Large intestine (tissue), 12 donors: Measurements from ENCODE around the gene FANCI. TPM values are rescaled to one million over a fixed set of nuclear protein-coding genes. Genes with fewer than 3 reads are reported as not detected.

Experiments
- DNase-seq, 2 donors: peaks; one replicate each; pipeline versions ENCODE4 v3.0.0 to v3.0.0-alpha.2; 2013
- H3K27ac ChIP-seq: one replicate; pipeline ENCODE4 v1.5.1; 2013; ENCODE audit warnings: low read length
- H3K27me3 ChIP-seq: 2 replicates; pipeline ENCODE4 v1.6.1; 2013; ENCODE audit warnings: low read length; ENCODE audit not compliant: control insufficient read depth, insufficient read depth
- H3K36me3 ChIP-seq: 2 replicates; pipeline ENCODE4 v1.6.1; 2013; ENCODE audit warnings: low read length; ENCODE audit not compliant: control insufficient read depth, insufficient read depth
- H3K4me1 ChIP-seq: one replicate; pipeline ENCODE4 v1.6.1; 2013; ENCODE audit warnings: low read length; ENCODE audit not compliant: control insufficient read depth, insufficient read depth
- H3K4me3 ChIP-seq: one replicate; pipeline ENCODE4 v1.5.1; 2013; ENCODE audit warnings: low read length
- H3K9me3 ChIP-seq: one replicate; pipeline ENCODE4 v1.6.1; 2013; ENCODE audit warnings: mild to moderate bottlenecking, low read depth, low read length, moderate library complexity; ENCODE audit not compliant: control insufficient read depth
- WGBS: methylation state at CpG from one replicate; pipeline ENCODE4 v1.1.5; 2013; ENCODE audit warnings: low lambda C conversion rate; ENCODE audit not compliant: insufficient coverage; 5-methylcytosine and 5-hydroxymethylcytosine counted together
- long read RNA-seq, 11 donors: transcript quantifications; one replicate each; lab custom pipeline, GENCODE V29; 2026
- polyA plus RNA-seq: library from polyadenylated mRNA; unstranded; fragments of 120-200 nt; gene quantifications from one replicate; pipeline ENCODE4 v1.2.1, GENCODE V29; 2013

The FANCI gene
- 20.3 TPM for polyA plus RNA-seq
- long read RNA-seq, donor 1, result 0 reads
- long read RNA-seq, donor 2, partial matches to known transcripts, result 39 of 44 reads
- long read RNA-seq, donor 2, other reads (novel, unspliced or antisense), result 5 of 44 reads
- long read RNA-seq, donor 3, result 0 reads
- long read RNA-seq, donor 4, result 0 reads
- long read RNA-seq, donor 5, result 0 reads
- long read RNA-seq, donor 6, result 0 reads
- long read RNA-seq, donor 7, partial matches to known transcripts, result 0 of 1 reads
- long read RNA-seq, donor 7, other reads (novel, unspliced or antisense), result 0 of 1 reads
- long read RNA-seq, donor 8, result 0 reads
- long read RNA-seq, donor 9, result 0 reads
- long read RNA-seq, donor 10, partial matches to known transcripts, result 0 of 1 reads
- long read RNA-seq, donor 10, other reads (novel, unspliced or antisense), result 0 of 1 reads
- long read RNA-seq, donor 11, full-length matches to known transcripts, result 2 of 2 reads
- long read RNA-seq, donor 11, partial matches to known transcripts, result 0 of 2 reads
- long read RNA-seq, donor 11, other reads (novel, unspliced or antisense), result 0 of 2 reads

DNA sequence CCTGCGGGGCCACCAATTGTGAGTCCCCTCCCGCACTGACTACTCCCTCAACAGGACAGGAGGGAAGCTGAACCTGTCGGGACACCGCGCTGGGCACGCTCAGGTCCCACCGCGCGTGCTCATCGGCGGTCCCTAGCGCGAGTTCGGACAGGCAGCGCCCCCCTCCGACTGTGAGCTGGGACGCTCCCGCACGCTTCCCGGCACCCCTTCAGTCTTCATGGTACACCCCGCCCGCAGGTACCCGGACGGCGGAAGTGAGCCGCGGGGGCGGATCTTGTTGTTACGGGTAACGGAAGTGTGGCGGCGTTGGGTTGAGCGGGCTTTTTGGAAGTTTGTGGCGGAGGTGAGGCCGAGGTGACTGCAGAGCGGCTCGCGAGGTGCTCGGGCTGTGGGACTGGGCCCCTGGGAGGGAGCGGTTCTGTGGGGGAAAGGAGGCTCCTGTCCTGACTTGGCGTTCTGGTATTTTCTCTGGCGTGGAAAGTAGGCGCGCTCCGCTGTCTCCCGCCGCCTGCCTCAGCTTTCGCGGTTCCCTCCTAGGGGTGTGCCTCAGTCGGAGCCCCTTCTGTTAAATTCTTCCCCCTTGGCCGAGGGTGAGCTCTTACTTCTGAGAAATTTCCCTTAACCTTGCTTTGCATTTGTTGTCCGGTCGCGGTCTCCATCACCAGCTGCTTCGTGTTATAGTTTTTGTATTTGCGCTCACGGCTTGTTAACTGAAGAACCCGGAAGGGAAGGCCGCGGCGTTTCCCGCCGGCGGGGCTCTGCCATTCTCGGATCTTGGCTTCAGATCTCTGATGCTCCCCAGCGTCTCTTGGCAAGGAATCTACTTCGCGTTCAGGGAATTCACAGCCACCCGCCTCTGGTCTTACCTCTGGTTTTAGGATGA is at the start of gene FANCI:
TSS of gene FANCI (plus strand) at position 289 of the 883 bp plus-strand sequence. CDS start 3,669 bp downstream, outside the sequence.
- peaks cover 6% of the 10 kb centered on the region for H3K4me1 ChIP-seq
- peak; percentile 95 to 96 for DNase-seq
- peak within 1 kb of the TSS; percentile 80 for H3K4me3 ChIP-seq
- WGBS, result no CpG with 5 or more reads among the region's 69 CpGs
- H3K27ac ChIP-seq, result no peak within 1 kb of the TSS
- peaks cover 6% of the 10 kb centered on the region for H3K27me3 ChIP-seq
- H3K9me3 ChIP-seq, result no peaks in the 10 kb centered on the region
- H3K36me3 ChIP-seq, result no peaks in the 10 kb centered on the region

DNA sequence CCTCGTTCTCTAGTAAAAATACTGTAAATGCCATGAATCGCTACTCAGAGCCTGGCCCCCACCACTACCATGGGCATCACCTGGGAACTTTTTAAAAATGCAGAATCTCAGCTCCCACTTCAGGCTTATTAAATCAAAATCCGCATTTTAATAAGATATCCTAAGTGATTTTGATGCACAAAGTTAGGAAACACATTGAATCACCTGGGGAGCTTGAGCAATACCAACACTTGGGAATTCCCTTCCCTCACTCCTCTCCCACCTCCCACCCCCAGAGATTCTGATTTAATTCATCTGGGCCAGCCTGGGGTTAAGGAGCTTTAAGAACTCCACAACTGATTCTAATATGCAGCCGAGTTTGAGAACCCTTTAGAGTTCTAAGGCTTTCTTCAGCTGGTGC is 49.2 kb upstream of the FANCI start:
- no CpG with 5 or more reads among the region's 4 CpGs for WGBS
- H3K27ac ChIP-seq, result no peak overlapping the region
- no peaks in the 10 kb centered on the region for H3K27me3 ChIP-seq
- no peaks in the 10 kb centered on the region for H3K9me3 ChIP-seq
- no peaks in the 10 kb centered on the region for H3K4me1 ChIP-seq
- no peak for DNase-seq
- H3K36me3 ChIP-seq, result peaks cover 64% of the 10 kb centered on the region
- H3K4me3 ChIP-seq, result no peak overlapping the region

DNA sequence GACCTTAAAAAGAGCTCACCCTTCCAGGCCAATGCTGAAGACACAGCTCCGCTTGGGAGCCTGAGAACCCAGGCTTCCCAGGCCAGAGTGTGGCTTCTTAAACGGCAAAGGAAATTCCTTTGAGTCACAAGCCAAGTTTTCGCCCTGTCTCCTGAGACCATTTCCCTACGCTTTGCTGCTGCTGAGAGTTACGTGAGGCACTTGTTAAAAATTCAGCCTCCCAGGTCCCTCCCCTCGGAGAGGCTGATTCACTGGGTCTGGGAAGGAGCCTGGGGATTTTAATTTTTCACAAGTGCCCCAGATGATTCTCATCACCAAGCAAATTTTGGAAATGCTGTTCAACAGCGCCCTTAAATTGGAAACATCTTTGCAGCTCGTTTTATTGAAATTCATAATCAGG is 47.9 kb upstream of the FANCI start:
- H3K27ac ChIP-seq, result no peak overlapping the region
- peaks cover 53% of the 10 kb centered on the region for H3K36me3 ChIP-seq
- H3K9me3 ChIP-seq, result no peaks in the 10 kb centered on the region
- no CpG with 5 or more reads among the region's 8 CpGs for WGBS
- H3K27me3 ChIP-seq, result no peaks in the 10 kb centered on the region
- DNase-seq, result no peak
- no peaks in the 10 kb centered on the region for H3K4me1 ChIP-seq
- H3K4me3 ChIP-seq, result no peak overlapping the region

DNA sequence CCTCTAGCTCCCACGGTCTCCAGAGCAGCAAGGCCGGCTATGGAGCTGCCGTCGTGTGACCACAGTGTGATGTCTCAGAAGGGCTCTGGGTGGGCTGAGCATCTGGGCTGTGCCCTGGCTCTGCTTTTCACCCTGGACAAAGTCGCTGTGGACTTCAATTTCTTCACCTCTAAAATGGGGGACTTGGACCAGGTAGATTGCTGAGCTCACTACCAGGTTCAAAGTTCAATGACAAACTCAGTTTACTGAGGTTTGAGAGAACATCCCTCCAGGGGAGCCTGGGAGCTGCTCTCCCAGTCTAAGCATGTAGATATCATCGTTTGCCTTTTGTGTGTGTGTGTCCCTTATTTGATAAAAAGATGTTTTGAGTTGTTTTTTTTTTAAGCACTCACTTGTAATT is 47.5 kb upstream of the FANCI start:
- H3K27me3 ChIP-seq, result no peaks in the 10 kb centered on the region
- no peak for DNase-seq
- H3K4me1 ChIP-seq, result no peaks in the 10 kb centered on the region
- no peak overlapping the region for H3K27ac ChIP-seq
- no peak overlapping the region for H3K4me3 ChIP-seq
- no peaks in the 10 kb centered on the region for H3K9me3 ChIP-seq
- no CpG with 5 or more reads among the region's 6 CpGs for WGBS
- peaks cover 49% of the 10 kb centered on the region for H3K36me3 ChIP-seq

DNA sequence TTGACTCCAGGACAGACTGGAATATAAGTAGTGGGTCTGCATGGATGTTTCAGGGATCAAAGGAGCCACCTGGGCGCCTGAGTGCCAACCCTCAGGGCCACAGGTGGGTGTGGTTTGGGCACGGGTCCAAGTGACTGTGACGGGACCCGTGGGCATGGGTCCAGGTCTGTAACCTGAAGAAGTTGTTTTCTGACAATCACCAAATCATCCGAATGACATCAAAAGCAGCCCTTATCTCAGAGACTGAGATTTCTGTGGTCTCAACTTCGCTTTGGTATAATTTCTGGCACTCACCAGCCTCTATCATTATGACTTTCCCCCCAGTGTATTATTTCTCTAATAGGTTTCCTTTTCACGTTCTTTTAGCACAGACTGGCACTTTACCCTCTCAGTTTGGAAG is 46.8 kb upstream of the FANCI start:
- Histone ChIP-seq H3K36me3 (peaks cover 45% of the 10 kb centered on the region), H3K4me1 (no peaks in the 10 kb centered on the region), H3K27ac (no peak overlapping the region), H3K27me3 (no peaks in the 10 kb centered on the region), H3K9me3 (no peaks in the 10 kb centered on the region), H3K4me3 (no peak overlapping the region)
- WGBS, result no CpG with 5 or more reads among the region's 7 CpGs
- no peak for DNase-seq

DNA sequence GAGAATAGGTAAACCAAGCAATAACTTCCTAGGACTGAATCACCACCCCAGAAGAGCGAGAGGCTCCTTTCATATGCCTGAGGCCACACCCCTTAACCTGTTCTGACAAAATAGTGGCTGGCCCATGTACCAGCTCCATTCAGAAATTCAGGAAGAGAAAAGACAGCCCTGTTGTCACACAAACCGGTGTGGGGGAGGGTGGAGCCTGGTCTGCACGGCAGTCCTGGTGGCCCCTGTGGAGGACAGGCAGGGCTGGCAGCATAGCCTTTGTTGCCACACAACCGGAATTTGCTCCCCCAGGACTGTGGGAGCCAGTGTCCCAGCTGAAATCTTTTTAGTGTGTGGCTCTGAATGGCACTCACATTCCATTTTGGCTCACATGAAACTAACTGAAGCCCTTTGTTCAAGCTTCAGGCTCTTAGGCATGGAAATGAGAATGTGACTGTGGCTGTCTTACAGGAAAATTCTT is 46.2 kb upstream of the FANCI start:
- Histone ChIP-seq H3K4me1 (no peaks in the 10 kb centered on the region), H3K27ac (no peak overlapping the region), H3K36me3 (peaks cover 39% of the 10 kb centered on the region), H3K27me3 (no peaks in the 10 kb centered on the region), H3K4me3 (no peak overlapping the region), H3K9me3 (no peaks in the 10 kb centered on the region)
- DNase-seq, result peak; percentile 22
- no CpG with 5 or more reads among the region's 4 CpGs for WGBS

DNA sequence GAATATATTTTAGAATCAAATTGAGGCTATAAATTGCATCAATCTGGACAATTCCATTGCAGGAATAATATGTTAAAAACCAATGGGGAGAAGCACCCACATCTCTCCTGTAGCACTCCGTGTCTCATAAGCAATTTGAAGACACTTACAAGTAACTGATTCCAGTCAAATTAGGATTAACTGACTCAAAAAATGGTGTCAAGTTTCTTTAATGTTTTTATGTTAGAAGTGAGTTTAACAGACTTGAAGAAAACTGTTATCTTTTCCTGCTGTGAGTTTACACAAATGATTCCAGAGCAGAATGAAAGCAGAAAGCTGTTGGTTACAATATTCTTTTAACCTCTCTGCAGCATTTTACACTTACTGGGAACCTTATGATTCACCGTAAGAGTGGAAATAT is 45.6 kb upstream of the FANCI start:
- H3K36me3 ChIP-seq, result peaks cover 33% of the 10 kb centered on the region
- no peaks in the 10 kb centered on the region for H3K27me3 ChIP-seq
- no peaks in the 10 kb centered on the region for H3K9me3 ChIP-seq
- H3K27ac ChIP-seq, result no peak overlapping the region
- no peaks in the 10 kb centered on the region for H3K4me1 ChIP-seq
- H3K4me3 ChIP-seq, result no peak overlapping the region
- WGBS, result no CpG with 5 or more reads among the region's 2 CpGs
- no peak for DNase-seq

DNA sequence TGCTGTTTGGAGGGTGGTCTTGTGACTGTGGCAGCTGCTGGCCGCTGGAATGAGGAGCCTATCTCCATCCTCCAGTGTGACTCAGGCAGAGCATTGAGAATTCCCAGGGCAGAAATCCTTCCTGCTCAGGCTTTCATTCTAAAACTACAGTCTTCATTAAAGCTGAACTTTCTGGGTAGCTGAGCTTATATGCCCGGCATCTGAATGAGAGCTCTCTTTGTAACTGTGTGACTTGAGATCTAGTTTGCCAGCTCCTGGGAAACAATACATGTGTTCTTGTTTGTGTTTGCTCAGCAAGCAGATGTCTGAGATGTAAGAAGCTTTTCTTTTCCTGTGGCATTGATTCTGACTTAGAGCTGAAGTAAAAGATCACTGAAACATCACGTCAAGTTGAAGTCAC is 44.8 kb upstream of the FANCI start:
- Histone ChIP-seq H3K36me3 (peaks cover 28% of the 10 kb centered on the region), H3K4me3 (no peak overlapping the region), H3K27ac (no peak overlapping the region), H3K27me3 (no peaks in the 10 kb centered on the region), H3K4me1 (no peaks in the 10 kb centered on the region), H3K9me3 (no peaks in the 10 kb centered on the region)
- no peak for DNase-seq
- no CpG with 5 or more reads among the region's 3 CpGs for WGBS

DNA sequence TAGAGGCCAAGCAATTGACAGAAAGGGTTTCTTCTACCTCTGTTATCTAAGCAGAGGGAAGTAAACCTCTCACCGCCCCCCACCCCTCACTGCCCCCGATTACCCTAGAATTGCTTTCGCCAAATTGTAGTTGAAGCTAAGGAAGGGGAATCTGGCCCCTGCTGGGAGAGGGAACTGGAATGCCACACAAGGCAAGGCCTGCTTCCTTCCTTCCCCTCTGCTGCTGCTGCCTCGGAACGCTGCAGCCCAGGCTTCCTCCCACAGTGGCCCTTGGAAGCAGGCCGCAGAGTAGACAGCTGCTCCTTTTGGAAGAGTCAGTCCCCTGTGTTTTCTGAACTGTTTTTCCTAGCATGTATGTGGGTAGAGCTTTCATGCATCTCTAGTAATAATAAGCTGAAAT is 44.0 kb upstream of the FANCI start:
- DNase-seq, result no peak
- H3K27me3 ChIP-seq, result no peaks in the 10 kb centered on the region
- no peaks in the 10 kb centered on the region for H3K9me3 ChIP-seq
- no peak overlapping the region for H3K27ac ChIP-seq
- no CpG with 5 or more reads among the region's 6 CpGs for WGBS
- H3K4me3 ChIP-seq, result no peak overlapping the region
- H3K36me3 ChIP-seq, result peaks cover 21% of the 10 kb centered on the region
- H3K4me1 ChIP-seq, result no peaks in the 10 kb centered on the region

DNA sequence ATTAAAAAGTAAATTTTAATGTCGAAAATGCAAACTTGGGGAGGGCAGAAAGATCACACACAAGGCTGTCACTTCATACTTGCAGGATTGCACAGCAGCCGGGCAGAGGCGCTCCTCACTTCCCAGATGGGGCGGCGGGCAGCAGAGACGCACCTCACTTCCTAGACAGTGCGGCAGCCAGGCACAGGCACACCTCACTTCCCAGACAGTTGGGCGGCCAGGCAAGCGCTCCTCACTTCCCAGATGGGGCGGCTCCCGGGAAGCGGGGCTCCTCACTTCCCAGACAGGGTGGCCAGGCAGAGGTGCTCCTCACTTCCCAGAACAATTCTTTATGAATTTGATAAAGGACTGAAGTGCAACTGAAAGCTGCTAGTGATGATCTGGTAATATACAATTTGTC is 43.6 kb upstream of the FANCI start:
- no peak overlapping the region for H3K4me3 ChIP-seq
- no peaks in the 10 kb centered on the region for H3K4me1 ChIP-seq
- H3K9me3 ChIP-seq, result no peaks in the 10 kb centered on the region
- DNase-seq, result no peak
- peaks cover 17% of the 10 kb centered on the region for H3K36me3 ChIP-seq
- no peak overlapping the region for H3K27ac ChIP-seq
- no peaks in the 10 kb centered on the region for H3K27me3 ChIP-seq
- 100% methylated on average over 1 of the region's 12 CpGs for WGBS
